Body of pancreas (tissue), 4 donors: Measurements from ENCODE around the gene OR56A3.

Source experiments
- POLR2A ChIP-seq, 3 donors: fragments of 450-650 bp; IDR thresholded peaks; one replicate each; pipeline ENCODE4 v1.6.1; 2016; ENCODE audit warnings: antibody characterized with exemption in 3 of 3, mild to moderate bottlenecking in 2 of 3
- TF ChIP-seq, protein P1 (sequence below), 7 experiments: fragments of 450-650 bp in 4 of 7; fragments of 200-600 bp in 3 of 7; sonication (generic) in 3 of 7; IDR thresholded peaks; one replicate each; pipeline ENCODE4 v1.5.1; 2016 to 2019; ENCODE audit warnings: antibody characterized with exemption in 7 of 7

DNA sequence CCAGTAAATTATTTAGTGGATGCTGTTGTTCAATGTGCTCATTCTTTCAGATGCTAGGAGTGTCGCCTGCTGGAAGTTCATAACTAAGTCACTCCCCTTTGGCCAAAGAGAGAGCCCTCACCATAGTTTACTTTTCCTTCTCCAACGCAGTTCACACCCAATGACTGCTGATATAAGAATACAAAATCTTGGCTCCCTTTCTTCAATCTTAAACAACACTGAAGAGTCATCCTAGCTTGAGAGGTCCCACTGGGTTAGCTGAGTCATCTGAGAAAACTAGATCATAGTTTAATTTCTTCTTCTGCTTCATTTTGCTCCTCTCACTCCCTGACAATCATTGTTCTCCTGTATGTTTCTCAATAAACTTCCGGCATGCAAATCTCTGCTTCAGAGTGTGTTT, 50.1 kb downstream of the OR56A3 start:
- TF ChIP-seq POLR2A (IDR thresholded peaks at IDR 0.05): no peak
- TF ChIP-seq, protein P1, sequence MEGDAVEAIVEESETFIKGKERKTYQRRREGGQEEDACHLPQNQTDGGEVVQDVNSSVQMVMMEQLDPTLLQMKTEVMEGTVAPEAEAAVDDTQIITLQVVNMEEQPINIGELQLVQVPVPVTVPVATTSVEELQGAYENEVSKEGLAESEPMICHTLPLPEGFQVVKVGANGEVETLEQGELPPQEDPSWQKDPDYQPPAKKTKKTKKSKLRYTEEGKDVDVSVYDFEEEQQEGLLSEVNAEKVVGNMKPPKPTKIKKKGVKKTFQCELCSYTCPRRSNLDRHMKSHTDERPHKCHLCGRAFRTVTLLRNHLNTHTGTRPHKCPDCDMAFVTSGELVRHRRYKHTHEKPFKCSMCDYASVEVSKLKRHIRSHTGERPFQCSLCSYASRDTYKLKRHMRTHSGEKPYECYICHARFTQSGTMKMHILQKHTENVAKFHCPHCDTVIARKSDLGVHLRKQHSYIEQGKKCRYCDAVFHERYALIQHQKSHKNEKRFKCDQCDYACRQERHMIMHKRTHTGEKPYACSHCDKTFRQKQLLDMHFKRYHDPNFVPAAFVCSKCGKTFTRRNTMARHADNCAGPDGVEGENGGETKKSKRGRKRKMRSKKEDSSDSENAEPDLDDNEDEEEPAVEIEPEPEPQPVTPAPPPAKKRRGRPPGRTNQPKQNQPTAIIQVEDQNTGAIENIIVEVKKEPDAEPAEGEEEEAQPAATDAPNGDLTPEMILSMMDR (IDR thresholded peaks at IDR 0.05): no peak
